NCI-H1105 (cell line): Measurements from ENCODE around the gene FCHSD2.
"Not testable (repeated sequence)": the region's sequence is repeated elsewhere in the genome, so short reads cannot be mapped to it uniquely, and the experiment has no call there.

Experiments used
- DNase-seq: peaks from one replicate; lab custom pipeline; 2025; lab: John Stamatoyannopoulos, UW

The FCHSD2 gene

DNA sequence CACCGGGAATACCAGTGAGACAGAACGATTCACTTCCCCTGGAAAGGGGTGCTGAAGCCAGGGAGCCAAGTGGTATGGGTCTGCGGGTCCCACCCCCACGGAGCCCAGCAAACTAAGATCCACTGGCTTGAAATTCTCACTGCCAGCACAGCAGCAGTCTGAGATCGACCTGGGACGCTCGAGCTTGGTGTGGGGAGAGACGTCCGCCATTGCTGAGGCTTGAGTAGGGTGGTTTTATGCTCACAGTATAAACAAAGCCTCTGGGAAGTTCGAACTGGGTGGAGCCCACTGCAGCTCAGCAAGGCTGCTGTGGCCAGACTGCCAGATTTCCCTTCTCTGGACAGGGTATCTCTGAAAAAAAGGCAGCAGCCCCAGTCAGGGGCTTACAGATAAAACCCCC, 80.7 kb downstream of the FCHSD2 start:
- not testable (repeated sequence) for DNase-seq

- DNase-seq, result no peak
Measured at GRCh38 chr11:73059915-73060314, 82.2 kb downstream of the FCHSD2 start.

- DNase-seq, result no peak
Measured at GRCh38 chr11:73058989-73059674, 83.0 kb downstream of the FCHSD2 start.

DNA sequence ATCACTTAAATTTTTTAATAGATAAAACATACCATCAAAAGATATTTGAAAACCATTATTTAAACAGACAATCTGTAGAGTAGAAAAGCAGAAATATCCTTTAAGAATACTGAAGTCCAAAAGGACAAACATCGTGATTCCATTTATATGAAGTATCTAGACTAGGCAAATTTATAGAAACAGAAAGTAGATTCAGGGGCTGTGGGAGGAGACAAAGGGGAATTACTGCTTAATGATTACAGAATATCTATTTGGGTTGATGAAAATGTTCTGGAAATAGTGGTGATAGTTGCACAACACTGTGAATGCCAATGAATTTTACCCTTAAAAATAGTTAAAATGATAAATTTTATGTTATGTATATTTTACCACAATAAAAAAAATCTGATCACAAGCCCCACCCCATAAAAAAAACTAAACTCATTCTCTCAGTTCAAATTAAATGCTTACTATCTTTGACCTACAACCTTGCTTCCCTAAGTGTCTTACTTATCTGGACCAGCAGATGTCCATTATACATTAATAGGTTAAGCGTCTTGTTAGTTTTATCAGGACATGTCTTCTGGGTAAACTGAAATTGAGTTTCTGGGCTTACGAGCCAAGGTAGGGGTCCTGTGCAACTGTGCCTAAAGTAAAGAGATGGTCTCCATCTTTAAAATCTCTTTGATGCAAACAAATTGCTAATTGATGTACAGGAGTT, 86.3 kb downstream of the FCHSD2 start:
- DNase-seq, result no peak

GRCh38 chr11:73055002-73055401, 87.1 kb downstream of the FCHSD2 start:
- DNase-seq, result no peak

- no peak for DNase-seq
Measured at GRCh38 chr11:73053964-73054363, 88.2 kb downstream of the FCHSD2 start.

GRCh38 chr11:73048446-73048845, 93.7 kb downstream of the FCHSD2 start:
- no peak for DNase-seq

GRCh38 chr11:73047773-73048371, 94.2 kb downstream of the FCHSD2 start:
- DNase-seq, result no peak

GRCh38 chr11:73040046-73040445, 102.1 kb downstream of the FCHSD2 start:
- DNase-seq, result no peak

DNA sequence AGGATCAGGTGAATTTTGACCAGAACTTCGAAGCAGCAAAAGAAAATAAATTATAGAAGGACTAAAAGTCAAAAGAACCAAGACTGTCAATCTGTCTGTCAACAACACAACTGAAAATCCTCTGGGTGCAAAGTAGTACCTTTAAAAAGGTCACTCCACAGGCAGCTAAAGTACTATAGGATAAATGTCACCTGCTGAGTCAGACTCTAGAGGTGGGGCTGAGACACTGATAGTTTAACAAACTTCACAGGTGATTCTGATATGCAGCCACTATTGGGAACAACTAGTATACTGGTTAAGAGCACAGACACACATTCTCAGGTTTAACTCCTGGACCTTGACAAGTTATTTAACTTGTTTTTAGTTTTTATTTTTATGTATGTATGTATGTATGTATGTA, 107.3 kb downstream of the FCHSD2 start:
- DNase-seq, result no peak

DNA sequence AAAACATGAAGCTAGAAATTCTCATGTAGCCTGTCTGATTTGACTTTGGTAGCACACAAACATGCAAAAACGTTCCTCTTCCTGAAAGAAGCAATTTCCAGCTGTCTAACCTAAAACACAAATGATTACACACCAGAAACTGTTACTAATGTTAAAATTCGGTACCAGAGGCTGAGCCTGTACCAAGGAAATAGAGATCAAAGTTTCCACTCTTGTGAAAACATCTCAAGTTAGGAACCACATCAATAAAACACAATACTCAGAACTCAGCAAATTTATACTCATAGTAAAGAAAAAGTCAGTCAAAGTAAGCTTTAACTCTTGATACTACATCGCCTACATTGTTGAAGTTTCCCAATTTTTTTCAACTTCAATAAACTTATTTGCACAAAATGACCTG, 107.8 kb downstream of the FCHSD2 start:
- DNase-seq, result no peak

DNA sequence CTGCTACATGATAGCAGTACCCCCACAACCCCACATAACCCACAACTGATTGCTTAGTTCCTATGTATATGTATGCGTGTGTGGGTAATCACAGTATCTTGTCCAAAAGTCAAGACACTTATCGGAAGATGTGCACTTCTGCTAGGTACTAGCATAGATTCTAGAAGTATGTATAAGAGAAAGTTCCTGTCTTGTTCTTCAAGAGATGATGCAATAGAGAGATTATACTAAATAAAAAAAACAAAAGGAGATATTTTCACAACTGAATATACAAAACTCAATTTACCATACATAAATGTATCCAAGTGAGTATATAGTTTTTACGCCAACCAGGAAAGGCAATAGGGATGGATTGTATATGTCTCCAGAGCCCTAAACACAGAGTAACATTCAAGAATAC, 112.0 kb downstream of the FCHSD2 start:
- DNase-seq, result no peak

DNA sequence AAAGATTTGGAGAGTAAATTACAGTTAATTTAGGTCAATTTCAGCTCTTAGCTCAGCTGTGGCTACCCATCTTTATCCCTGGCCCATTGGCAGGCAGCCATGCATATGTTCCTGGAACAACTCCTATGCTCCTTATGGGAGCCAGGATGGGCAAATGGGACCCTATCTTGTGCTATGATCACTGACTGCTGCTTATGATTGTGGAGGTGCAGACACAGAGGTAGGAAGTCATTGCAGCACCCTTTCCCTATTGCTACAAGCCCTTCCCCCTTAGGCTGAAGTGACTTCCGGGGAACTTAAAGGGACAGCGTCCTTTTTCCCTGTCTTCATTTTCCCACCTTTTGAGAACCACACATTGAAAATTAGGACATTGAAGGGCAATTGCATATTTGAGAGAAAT, 112.7 kb downstream of the FCHSD2 start:
- no peak for DNase-seq

GRCh38 chr11:73028611-73029010, 113.5 kb downstream of the FCHSD2 start:
- no peak for DNase-seq

DNA sequence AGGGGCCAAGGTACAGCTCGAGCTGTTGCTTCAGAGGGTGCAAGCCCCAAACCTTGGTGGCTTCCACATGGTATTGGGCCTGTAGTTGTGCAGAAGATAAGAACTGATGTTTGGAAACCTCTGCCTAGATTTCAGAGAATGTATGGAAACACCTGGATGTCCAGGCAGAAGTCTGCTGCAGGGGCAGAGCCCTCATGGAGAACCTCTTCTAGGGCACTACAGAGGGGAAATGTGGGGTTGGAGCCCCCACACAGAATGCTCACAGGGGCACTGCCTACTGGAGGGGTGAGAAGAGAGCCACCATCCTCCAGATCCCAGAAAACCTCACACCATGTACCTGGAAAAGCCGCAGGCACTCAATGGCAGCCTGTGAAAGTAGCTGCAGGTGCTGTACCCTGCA, 114.3 kb downstream of the FCHSD2 start:
- not testable (repeated sequence) for DNase-seq

GRCh38 chr11:73024639-73025038, 117.5 kb downstream of the FCHSD2 start:
- DNase-seq, result no peak

- DNase-seq, result no peak
Measured at GRCh38 chr11:73019996-73020395, 122.1 kb downstream of the FCHSD2 start.

- no peak for DNase-seq
Measured at GRCh38 chr11:73019449-73019848, 122.7 kb downstream of the FCHSD2 start.

DNA sequence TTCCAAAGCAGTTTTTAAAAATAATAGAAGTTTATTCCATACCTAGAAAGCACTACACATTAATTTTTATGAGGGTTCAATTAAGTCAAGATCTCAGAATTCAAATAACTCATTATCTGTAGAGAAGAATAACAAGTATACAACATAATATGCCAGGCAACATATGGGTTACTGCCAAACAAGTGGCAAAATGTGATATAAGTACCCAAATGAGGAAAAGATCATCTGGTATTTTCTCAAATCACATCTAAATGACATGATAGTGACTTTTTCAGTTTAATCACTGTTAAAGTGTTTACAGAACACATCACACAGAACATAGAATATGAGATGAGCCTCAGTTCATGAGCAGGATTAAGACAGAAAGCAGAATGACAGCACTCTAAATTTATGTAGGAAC, 123.3 kb downstream of the FCHSD2 start:
- no peak for DNase-seq

- DNase-seq, result no peak
Measured at GRCh38 chr11:73017024-73017751, 124.9 kb downstream of the FCHSD2 start.

- DNase-seq, result no peak
Measured at GRCh38 chr11:73013021-73013420, 129.1 kb downstream of the FCHSD2 start.

GRCh38 chr11:73012121-73012863, 129.8 kb downstream of the FCHSD2 start:
- DNase-seq, result no peak
